K562 (cell line): Measurements from ENCODE around the gene PTTG1IP. TPM values are rescaled to one million over a fixed set of nuclear protein-coding genes. Genes with fewer than 3 reads are reported as not detected.

Experiments
- CBX2 ChIP-seq: fragments of 200-600 bp; sonication (generic); IDR thresholded peaks from one replicate; pipeline ENCODE4 v1.6.1; 2012; ENCODE audit warnings: mild to moderate bottlenecking, low read length, inconsistent platforms; ENCODE audit not compliant: insufficient read depth, poor library complexity, severe bottlenecking
- CREB3 ChIP-seq: fragments of 450-650 bp; conservative IDR thresholded peaks from 2 replicates; pipeline ENCODE4 v1.6.1; 2016; ENCODE audit warnings: missing genetic modification characterization, low read depth, mild to moderate bottlenecking, missing compliant biosample characterization, moderate library complexity
- CTCFL ChIP-seq: IDR thresholded peaks from 2 replicates; pipeline ENCODE4 v1.6.1; 2011; ENCODE audit warnings: borderline replicate concordance, low read depth, mild to moderate bottlenecking, moderate library complexity, low read length; ENCODE audit not compliant: insufficient read depth, poor library complexity, severe bottlenecking
- IRF1 ChIP-seq: sonication (generic); formaldehyde crosslinking; IDR thresholded peaks from 2 replicates; pipeline ENCODE4 v1.8.0; 2022; ENCODE audit warnings: missing genetic modification reagents, mild to moderate bottlenecking, borderline replicate concordance
- L3MBTL2 ChIP-seq: fragments of 450-650 bp; IDR thresholded peaks from 2 replicates; pipeline ENCODE4 v1.6.1; 2016; ENCODE audit warnings: mild to moderate bottlenecking, moderate library complexity
- MCM2 ChIP-seq: fragments of 450-650 bp; IDR thresholded peaks from 2 replicates; pipeline ENCODE4 v1.6.1; 2017; ENCODE audit warnings: low read depth, mild to moderate bottlenecking
- MCM3 ChIP-seq: fragments of 450-650 bp; IDR thresholded peaks from 2 replicates; pipeline ENCODE4 v1.6.1; 2016
- MED1 ChIP-seq: sonication (generic); formaldehyde crosslinking; IDR thresholded peaks from 2 replicates; pipeline ENCODE4 v1.8.1; 2023; ENCODE audit warnings: missing genetic modification reagents, borderline replicate concordance
- RNF2 ChIP-seq: sonication (generic); IDR thresholded peaks from 2 replicates; pipeline ENCODE4 v1.6.1; 2016
- SMARCE1 ChIP-seq: fragments of 450-650 bp; IDR thresholded peaks from 2 replicates; pipeline ENCODE4 v1.7.1; 2016; ENCODE audit warnings: mild to moderate bottlenecking
- TBP ChIP-seq: optimal IDR thresholded peaks from 2 replicates; pipeline ENCODE3; 2011; ENCODE audit warnings: low read depth, low read length, improper control_type of control experiment
- ZBTB26 ChIP-seq: fragments of 450-650 bp; formaldehyde crosslinking; IDR thresholded peaks from 2 replicates; pipeline ENCODE4 v1.4.0; 2022; ENCODE audit warnings: missing genetic modification characterization
- ZBTB33 ChIP-seq: sonication (generic); formaldehyde crosslinking; IDR thresholded peaks from 2 replicates; pipeline ENCODE4 v1.8.1; 2023; ENCODE audit warnings: mild to moderate bottlenecking, missing genetic modification reagents
- ZNF224 ChIP-seq: sonication (generic); formaldehyde crosslinking; IDR thresholded peaks from 2 replicates; pipeline ENCODE4 v1.8.0; 2022; ENCODE audit warnings: mild to moderate bottlenecking, missing genetic modification reagents
- ZNF512 ChIP-seq: IDR thresholded peaks from 2 replicates; pipeline ENCODE4 v1.6.1; 2016; ENCODE audit warnings: missing genetic modification characterization, missing compliant biosample characterization
- ZNF57 ChIP-seq: fragments of 450-650 bp; formaldehyde crosslinking; IDR thresholded peaks from 2 replicates; pipeline ENCODE4 v1.4.0; 2020; ENCODE audit warnings: mild to moderate bottlenecking, moderate library complexity
- ZNF785 ChIP-seq: fragments of 250-450 bp; sonication (Bioruptor Pico); IDR thresholded peaks from 2 replicates; pipeline ENCODE4 v1.4.0; 2020; ENCODE audit warnings: mild to moderate bottlenecking
- polyA plus RNA-seq, 8 experiments: library from polyadenylated mRNA; depleted of rRNA in 4 of 8; stranded (reverse) in 5 of 8; unstranded in 3 of 8; fragments of >200 nt; fragmentation: Nextera tagmentation in 2 of 8; fragmentation: Illumina TruSeq in 1 of 8; extraction: Ambion mirVana in 2 of 8; extraction: Trizol in 1 of 8; gene quantifications; 2 replicates each; pipeline versions ENCODE4 v1.2.1 to v1.2.3, GENCODE V29; 2011 to 2014; ENCODE audit warnings: inconsistent platforms in 1 of 8, missing spikeins in 1 of 8
- total RNA-seq, 7 experiments: library from RNA; depleted of rRNA in 6 of 7; stranded (reverse); fragments of >200 nt in 6 of 7; fragmentation: Illumina TruSeq in 2 of 7; extraction: Trizol in 2 of 7; gene quantifications; 2 replicates each; pipeline versions ENCODE4 v1.2.1 to v1.2.3, GENCODE V29; 2011 to 2021; ENCODE audit warnings: low replicate concordance in 1 of 7

Gene PTTG1IP
- total and polyA plus RNA-seq, 9 of the 15 experiments (the other 6 are each of a cell fraction or from before 2014, with no cell fraction given) = 5.0 to 99.3 (median 82.4) TPM

- TF ChIP-seq MCM3 (no peak), TBP (peak; percentile 7), SMARCE1 (peak; percentile 66; the same call in 1 of the 2 replicates), ZNF57 (CRISPR knock-in tag) (no peak), CREB3 (tag) (0 out of 2 replicates have a peak, but pooled peaks have one; percentile 32), L3MBTL2 (peak; percentile 67), ZBTB26 (CRISPR knock-in tag) (no peak), MCM2 (no peak), ZNF512 (tag) (no peak), ZNF224 (CRISPR knock-in tag) (no peak), ZBTB33 (CRISPR knock-in tag) (no peak; the same call in 1 of the 2 replicates), CBX2 (no peak), IRF1 (no peak), CTCFL (no peak), RNF2 (peak; percentile 57; the same call in 1 of the 2 replicates), ZNF785 (CRISPR knock-in tag) (no peak), MED1 (CRISPR knock-in tag) (no peak)
Observed at GRCh38 chr21:44878053-44878982, 4.8 kb upstream of the PTTG1IP start (continued).
